SK-N-SH treated with all-trans-retinoic acid at 6 μM for 48 hours (cell line): ENCODE measurements around the gene LRCOL1.

Experiments
- ATAC-seq: fragments of 200-7000 bp; cut with Tn5 transposase; 3 replicates; pipeline ENCODE4 v1.9.1; 2020; ENCODE audit warnings: mild to moderate bottlenecking, moderate library complexity
- ARNTL ChIP-seq: fragments of 450-650 bp; formaldehyde crosslinking; IDR thresholded peaks from 2 replicates; pipeline ENCODE4 v1.5.0; 2020; ENCODE audit warnings: low read depth, mild to moderate bottlenecking, moderate library complexity, borderline replicate concordance
- BACH2 ChIP-seq: fragments of 250-450 bp; sonication (Bioruptor Pico); IDR thresholded peaks from 2 replicates; pipeline ENCODE4 v1.9.0; 2021; ENCODE audit warnings: mild to moderate bottlenecking, borderline replicate concordance
- CSDC2 ChIP-seq: fragments of 250-450 bp; sonication (Bioruptor Pico); IDR thresholded peaks from 2 replicates; pipeline ENCODE4 v1.5.0; 2020; ENCODE audit warnings: mild to moderate bottlenecking, moderate library complexity
- CSRNP3 ChIP-seq: fragments of 250-450 bp; sonication (Bioruptor Pico); IDR thresholded peaks from 2 replicates; pipeline ENCODE4 v1.5.1; 2021; ENCODE audit warnings: mild to moderate bottlenecking, moderate library complexity
- ESRRG ChIP-seq: fragments of 250-450 bp; sonication (Bioruptor Pico); IDR thresholded peaks from 2 replicates; pipeline ENCODE4 v1.6.1; 2021; ENCODE audit warnings: mild to moderate bottlenecking
- GLIS3 ChIP-seq: fragments of 250-450 bp; sonication (Bioruptor Pico); IDR thresholded peaks from 2 replicates; pipeline ENCODE4 v1.5.0; 2020; ENCODE audit warnings: mild to moderate bottlenecking, moderate library complexity
- OSR1 ChIP-seq: fragments of 250-450 bp; sonication (Bioruptor Pico); IDR thresholded peaks from 2 replicates; pipeline ENCODE4 v1.8.0; 2022; ENCODE audit warnings: moderate library complexity, mild to moderate bottlenecking, inconsistent platforms
- PATZ1 ChIP-seq: fragments of 250-450 bp; sonication (Bioruptor Pico); IDR thresholded peaks from 2 replicates; pipeline ENCODE4 v1.8.0; 2020; ENCODE audit warnings: mild to moderate bottlenecking, moderate library complexity, borderline replicate concordance
- POU6F1 ChIP-seq: fragments of 250-450 bp; sonication (Bioruptor Pico); IDR thresholded peaks from 2 replicates; pipeline ENCODE4 v1.8.0; 2021; ENCODE audit warnings: low read depth, mild to moderate bottlenecking, moderate library complexity, borderline replicate concordance
- PPARA ChIP-seq: fragments of 250-450 bp; sonication (Bioruptor Pico); IDR thresholded peaks from 2 replicates; pipeline ENCODE4 v1.5.0; 2020; ENCODE audit warnings: mild to moderate bottlenecking, borderline replicate concordance
- RARB ChIP-seq: fragments of 250-450 bp; sonication (Bioruptor Pico); IDR thresholded peaks from 2 replicates; pipeline ENCODE4 v1.8.0; 2021; ENCODE audit warnings: mild to moderate bottlenecking, moderate library complexity
- SNAI2 ChIP-seq: fragments of 250-450 bp; sonication (Bioruptor Pico); IDR thresholded peaks from 2 replicates; pipeline ENCODE4 v1.5.0; 2020; ENCODE audit warnings: mild to moderate bottlenecking, moderate library complexity
- TCF4 ChIP-seq: fragments of 250-450 bp; sonication (Bioruptor Pico); IDR thresholded peaks from 2 replicates; pipeline ENCODE4 v1.8.0; 2021; ENCODE audit warnings: mild to moderate bottlenecking, moderate library complexity, borderline replicate concordance
- TOX ChIP-seq: fragments of 250-450 bp; sonication (Bioruptor Pico); IDR thresholded peaks from 2 replicates; pipeline ENCODE4 v1.8.0; 2021; ENCODE audit warnings: mild to moderate bottlenecking, moderate library complexity, borderline replicate concordance
- TSHZ2 ChIP-seq: fragments of 250-450 bp; sonication (Bioruptor Pico); IDR thresholded peaks from 2 replicates; pipeline ENCODE4 v1.5.0; 2020; ENCODE audit warnings: mild to moderate bottlenecking, moderate library complexity
- ZC3H10 ChIP-seq: fragments of 250-450 bp; sonication (Bioruptor Pico); IDR thresholded peaks from 2 replicates; pipeline ENCODE4 v1.5.1; 2021; ENCODE audit warnings: mild to moderate bottlenecking, moderate library complexity
- ZFP3 ChIP-seq: fragments of 250-450 bp; sonication (Bioruptor Pico); IDR thresholded peaks from 2 replicates; pipeline ENCODE4 v1.5.0; 2020; ENCODE audit warnings: mild to moderate bottlenecking, moderate library complexity
- ZFP30 ChIP-seq: fragments of 450-650 bp; formaldehyde crosslinking; IDR thresholded peaks from 2 replicates; pipeline ENCODE4 v1.5.0; 2022; ENCODE audit warnings: mild to moderate bottlenecking, moderate library complexity
- ZNF70 ChIP-seq: fragments of 450-650 bp; formaldehyde crosslinking; IDR thresholded peaks from 2 replicates; pipeline ENCODE4 v1.5.0; 2020; ENCODE audit warnings: mild to moderate bottlenecking, moderate library complexity
- ZNF8 ChIP-seq: fragments of 450-650 bp; formaldehyde crosslinking; IDR thresholded peaks from 2 replicates; pipeline ENCODE4 v1.5.0; 2020; ENCODE audit warnings: mild to moderate bottlenecking, moderate library complexity

Gene LRCOL1

GRCh38 chr12:132559652-132560363 is 50.6 kb downstream of the LRCOL1 start:
- TF ChIP-seq ZNF8 (CRISPR knock-in tag) (no peak), TCF4 (CRISPR knock-in tag) (no peak), PPARA (CRISPR knock-in tag) (no peak), CSDC2 (CRISPR knock-in tag) (no peak), GLIS3 (CRISPR knock-in tag) (no peak), OSR1 (CRISPR knock-in tag) (no peak), BACH2 (CRISPR knock-in tag) (no peak), POU6F1 (no peak), PATZ1 (CRISPR knock-in tag) (no peak), TSHZ2 (CRISPR knock-in tag) (no peak), ARNTL (CRISPR knock-in tag) (no peak), ZFP30 (no peak), CSRNP3 (CRISPR knock-in tag) (no peak)
- ATAC-seq, result peak; percentile 66

- no peak for ATAC-seq
- no peak for TF ChIP-seq TSHZ2 (CRISPR knock-in tag)
- TF ChIP-seq ZFP3 (CRISPR knock-in tag), result no peak
- TF ChIP-seq ZNF8 (CRISPR knock-in tag), result no peak
- TF ChIP-seq ZFP30, result no peak
- no peak for TF ChIP-seq RARB (CRISPR knock-in tag)
- TF ChIP-seq ZC3H10 (CRISPR knock-in tag), result no peak
- no peak for TF ChIP-seq CSRNP3 (CRISPR knock-in tag)
- no peak for TF ChIP-seq TCF4 (CRISPR knock-in tag)
- TF ChIP-seq POU6F1, result no peak
- no peak for TF ChIP-seq GLIS3 (CRISPR knock-in tag)
- no peak for TF ChIP-seq SNAI2 (CRISPR knock-in tag)
- TF ChIP-seq ZNF70, result no peak
- no peak for TF ChIP-seq OSR1 (CRISPR knock-in tag)
- no peak for TF ChIP-seq TOX (CRISPR knock-in tag)
- TF ChIP-seq BACH2 (CRISPR knock-in tag), result no peak
- no peak for TF ChIP-seq ESRRG (CRISPR knock-in tag)
- TF ChIP-seq PATZ1 (CRISPR knock-in tag), result no peak
Observed at GRCh38 chr12:132558861-132559623, 51.3 kb downstream of the LRCOL1 start.
